ENCODE measurements around the gene OSBPL8. TPM values are rescaled to one million over a fixed set of nuclear protein-coding genes. Genes with fewer than 3 reads are reported as not detected.
"Not testable (repeated sequence)": the region's sequence is repeated elsewhere in the genome, so short reads cannot be mapped to it uniquely, and the experiment has no call there.

The OSBPL8 gene
- total RNA-seq, 2 donors from 2014 or later: 65.5 to 78.9 TPM

GRCh38 chr12:76505050-76505449 lies 54.5 kb downstream of the OSBPL8 start:
- Histone ChIP-seq H3K4me3 (no peak overlapping the region), H3K27me3 (replicated peaks; ENCODE audit: insufficient read depth) (no peaks in the 10 kb centered on the region), H3K9me3 (peaks cover 6% of the 10 kb centered on the region), H3K36me3 (no peaks in the 10 kb centered on the region), H3K4me1 (ENCODE audit: control insufficient read depth in 1 of 2, low read depth in 2 of 2) (no peaks in the 10 kb centered on the region), H3K27ac (no peak overlapping the region)
- TF ChIP-seq CTCF (IDR thresholded peaks at IDR 0.05): no peak
- DNase-seq (ENCODE audit: low spot score): no peak
- no peak for ATAC-seq (ENCODE audit: insufficient number of reproducible peaks, low FRiP score, low read depth)

GRCh38 chr12:76504606-76505005 lies 55.0 kb downstream of the OSBPL8 start:
- DNase-seq (ENCODE audit: low spot score) (no peak), ATAC-seq (ENCODE audit: insufficient number of reproducible peaks, low FRiP score, low read depth) (no peak)
- Histone ChIP-seq H3K36me3 (no peaks in the 10 kb centered on the region), H3K27me3 (replicated peaks; ENCODE audit: insufficient read depth) (no peaks in the 10 kb centered on the region), H3K4me3 (no peak overlapping the region), H3K9me3 (peaks cover 6% of the 10 kb centered on the region), H3K27ac (no peak overlapping the region), H3K4me1 (ENCODE audit: control insufficient read depth in 1 of 2, low read depth in 2 of 2) (no peaks in the 10 kb centered on the region)
- no peak for TF ChIP-seq CTCF (IDR thresholded peaks at IDR 0.05)

- no peak for TF ChIP-seq CTCF (IDR thresholded peaks at IDR 0.05)
- no peak for ATAC-seq (ENCODE audit: insufficient number of reproducible peaks, low FRiP score, low read depth)
Observed at GRCh38 chr12:76503957-76504356, 55.6 kb downstream of the OSBPL8 start.

GRCh38 chr12:76501390-76501789 lies 58.2 kb downstream of the OSBPL8 start:
- no peak overlapping the region for H3K4me3 ChIP-seq
- H3K27me3 ChIP-seq (replicated peaks; ENCODE audit: insufficient read depth): no peaks in the 10 kb centered on the region
- no peaks in the 10 kb centered on the region for H3K4me1 ChIP-seq (ENCODE audit: control insufficient read depth in 1 of 2, low read depth in 2 of 2)
- peaks cover 6% of the 10 kb centered on the region for H3K9me3 ChIP-seq
- no peaks in the 10 kb centered on the region for H3K36me3 ChIP-seq
- DNase-seq (ENCODE audit: low spot score) (no peak), ATAC-seq (ENCODE audit: insufficient number of reproducible peaks, low FRiP score, low read depth) (no peak)
- TF ChIP-seq CTCF (IDR thresholded peaks at IDR 0.05): no peak
- H3K27ac ChIP-seq: no peak overlapping the region

More at GRCh38 chr12:76503957-76504356, 55.6 kb downstream of the OSBPL8 start:
- Histone ChIP-seq H3K36me3 (no peaks in the 10 kb centered on the region), H3K27ac (no peak overlapping the region), H3K27me3 (replicated peaks; ENCODE audit: insufficient read depth) (no peaks in the 10 kb centered on the region), H3K9me3 (peaks cover 6% of the 10 kb centered on the region), H3K4me3 (no peak overlapping the region), H3K4me1 (ENCODE audit: control insufficient read depth in 1 of 2, low read depth in 2 of 2) (no peaks in the 10 kb centered on the region)
- DNase-seq (ENCODE audit: low spot score): no peak

GRCh38 chr12:76499136-76499535 lies 60.4 kb downstream of the OSBPL8 start:
- H3K9me3 ChIP-seq: peaks cover 12% of the 10 kb centered on the region

GRCh38 chr12:76495556-76495955 lies 64.0 kb downstream of the OSBPL8 start:
- H3K4me3 ChIP-seq: no peak overlapping the region
- no peak for TF ChIP-seq CTCF (IDR thresholded peaks at IDR 0.05)
- no peak for ATAC-seq (ENCODE audit: insufficient number of reproducible peaks, low FRiP score, low read depth)
- H3K4me1 ChIP-seq (ENCODE audit: control insufficient read depth in 1 of 2, low read depth in 2 of 2): no peaks in the 10 kb centered on the region
- no peak for DNase-seq (ENCODE audit: low spot score)
- no peak overlapping the region for H3K27ac ChIP-seq
- H3K36me3 ChIP-seq: peaks cover 4% of the 10 kb centered on the region
- H3K27me3 ChIP-seq (replicated peaks; ENCODE audit: insufficient read depth): no peaks in the 10 kb centered on the region
- peaks cover 13% of the 10 kb centered on the region for H3K9me3 ChIP-seq

More at GRCh38 chr12:76499136-76499535, 60.4 kb downstream of the OSBPL8 start:
- H3K36me3 ChIP-seq; H3K4me3 ChIP-seq; H3K27ac ChIP-seq; DNase-seq (ENCODE audit: low spot score); ATAC-seq (ENCODE audit: insufficient number of reproducible peaks, low FRiP score, low read depth); H3K4me1 ChIP-seq (ENCODE audit: control insufficient read depth in 1 of 2, low read depth in 2 of 2); H3K27me3 ChIP-seq (replicated peaks; ENCODE audit: insufficient read depth): not testable (repeated sequence)
